Liver (tissue), 9 donors: ENCODE measurements around the gene BRI3BP. TPM values are rescaled to one million over a fixed set of nuclear protein-coding genes. Genes with fewer than 3 reads are reported as not detected.

Experiments
- DNase-seq: peaks from one replicate; pipeline ENCODE4 v3.0.0-alpha.2; 2017; ENCODE audit warnings: low spot score
- H3K27ac ChIP-seq, 2 donors: one replicate each; pipeline ENCODE4 v1.7.0; 2013; ENCODE audit warnings: inconsistent platforms in 2 of 2, low read length in 2 of 2, control low read depth in 1 of 2, low read depth in 1 of 2, mild to moderate bottlenecking in 1 of 2
- H3K27me3 ChIP-seq, 4 donors: one replicate each; pipeline versions ENCODE4 v1.6.1 to v1.7.0; 2013; ENCODE audit warnings: low read length in 3 of 4, inconsistent platforms in 1 of 4, mild to moderate bottlenecking in 1 of 4, moderate library complexity in 1 of 4; ENCODE audit not compliant: control insufficient read depth in 4 of 4, insufficient read depth in 4 of 4
- H3K36me3 ChIP-seq, 4 donors: one replicate each; pipeline versions ENCODE4 v1.6.1 to v1.7.0; 2013; ENCODE audit warnings: low read length in 3 of 4, mild to moderate bottlenecking in 3 of 4, low read depth in 1 of 4, moderate library complexity in 1 of 4; ENCODE audit not compliant: control insufficient read depth in 4 of 4, insufficient read depth in 3 of 4
- H3K4me1 ChIP-seq, 4 donors: one replicate each; pipeline versions ENCODE4 v1.6.1 to v1.7.0; 2013; ENCODE audit warnings: low read length in 3 of 4, mild to moderate bottlenecking in 3 of 4, moderate library complexity in 1 of 4; ENCODE audit not compliant: control insufficient read depth in 4 of 4, insufficient read depth in 4 of 4
- H3K4me3 ChIP-seq, 3 donors: one replicate each; pipeline versions ENCODE4 v1.6.1 to v1.7.0; 2013; ENCODE audit warnings: low read length in 3 of 3, control low read depth in 1 of 3, low read depth in 1 of 3, mild to moderate bottlenecking in 1 of 3
- H3K9ac ChIP-seq, 2 donors: one replicate each; pipeline ENCODE4 v1.7.0; 2013; ENCODE audit warnings: low read length in 2 of 2, mild to moderate bottlenecking in 2 of 2, moderate library complexity in 2 of 2, control low read depth in 1 of 2, low read depth in 1 of 2
- H3K9me3 ChIP-seq, 4 donors: one replicate each; pipeline versions ENCODE4 v1.6.1 to v1.7.0; 2013; ENCODE audit warnings: low read length in 3 of 4; ENCODE audit not compliant: control insufficient read depth in 4 of 4
- ATF3 ChIP-seq: IDR thresholded peaks from 2 replicates; pipeline ENCODE4 v1.6.1; 2016; ENCODE audit warnings: antibody characterized with exemption
- EGR1 ChIP-seq, 2 donors: IDR thresholded peaks; 2 replicates each; pipeline ENCODE4 v1.6.1; 2016 to 2018; ENCODE audit warnings: antibody characterized with exemption in 2 of 2, low read depth in 2 of 2
- FOXA1 ChIP-seq: IDR thresholded peaks from 2 replicates; pipeline ENCODE4 v1.6.1; 2016; ENCODE audit warnings: antibody characterized with exemption
- FOXA2 ChIP-seq: IDR thresholded peaks from 2 replicates; pipeline ENCODE4 v1.6.1; 2016; ENCODE audit warnings: antibody characterized with exemption
- GABPA ChIP-seq, 2 donors: IDR thresholded peaks in 1 of 2; conservative IDR thresholded peaks in 1 of 2; 2 replicates each; pipeline ENCODE4 v1.6.1; 2016; ENCODE audit warnings: antibody characterized with exemption in 2 of 2, mild to moderate bottlenecking in 1 of 2, moderate library complexity in 1 of 2
- HNF4G ChIP-seq: IDR thresholded peaks from 2 replicates; pipeline ENCODE4 v1.6.1; 2016; ENCODE audit warnings: antibody characterized with exemption
- MAX ChIP-seq: IDR thresholded peaks from 2 replicates; pipeline ENCODE4 v1.6.1; 2016; ENCODE audit warnings: antibody characterized with exemption
- NR2F2 ChIP-seq: IDR thresholded peaks from 2 replicates; pipeline ENCODE4 v1.6.1; 2016; ENCODE audit warnings: antibody characterized with exemption
- RAD21 ChIP-seq, 2 donors: IDR thresholded peaks; 2 replicates each; pipeline ENCODE4 v1.6.1; 2016; ENCODE audit warnings: antibody characterized with exemption in 2 of 2, mild to moderate bottlenecking in 2 of 2
- REST ChIP-seq: IDR thresholded peaks from 2 replicates; pipeline ENCODE4 v1.6.1; 2016; ENCODE audit warnings: antibody characterized with exemption, mild to moderate bottlenecking
- SP1 ChIP-seq: IDR thresholded peaks from 2 replicates; pipeline ENCODE4 v1.6.1; 2018; ENCODE audit warnings: antibody characterized with exemption, mild to moderate bottlenecking
- TAF1 ChIP-seq: conservative IDR thresholded peaks from 2 replicates; pipeline ENCODE4 v1.6.1; 2016; ENCODE audit warnings: antibody characterized with exemption, mild to moderate bottlenecking
- YY1 ChIP-seq: IDR thresholded peaks from 2 replicates; pipeline ENCODE4 v1.6.1; 2016; ENCODE audit warnings: antibody characterized with exemption, mild to moderate bottlenecking
- ZBTB33 ChIP-seq: IDR thresholded peaks from 2 replicates; pipeline ENCODE4 v1.6.1; 2016; ENCODE audit warnings: antibody characterized with exemption
- whole genome bisulfite sequencing: extraction: QIAGEN DNeasy Blood & Tissue Kit; methylation state at CpG from one replicate; pipeline ENCODE4 v1.1.7; 2013; 5-methylcytosine and 5-hydroxymethylcytosine counted together
- polyA plus RNA-seq, 2 donors: library from polyadenylated mRNA; stranded (reverse) in 1 of 2; unstranded in 1 of 2; fragments of 200-250 nt in 1 of 2; fragments of >200 nt in 1 of 2; fragmentation: Nextera tagmentation in 1 of 2; extraction: Ambion mirVana in 1 of 2; gene quantifications; one replicate each; pipeline versions ENCODE4 v1.2.1 to v1.2.3, GENCODE V29; 2013 to 2015
- total RNA-seq, 2 donors: library from RNA; depleted of rRNA; stranded (reverse); fragments of >200 nt; gene quantifications; one replicate each; pipeline ENCODE4 v1.2.3, GENCODE V29; 2014
- donor health status: healthy.
- donor health status: healthy.
- donor health status: healthy.
- donor health status: healthy.
- donor health status: healthy.

Gene BRI3BP
- total and polyA plus RNA-seq, 4 donors, result 2.4 to 15.3 (median 4.7) TPM

- TF ChIP-seq ATF3, result no peak
- no peak for TF ChIP-seq FOXA2
- TF ChIP-seq MAX, result no peak
- TF ChIP-seq REST, result no peak
- TF ChIP-seq HNF4G, result no peak
- no peak for TF ChIP-seq YY1
- TF ChIP-seq GABPA (IDR thresholded peaks at IDR 0.05 in 1 of 2, conservative IDR thresholded peaks at IDR 0.05 in 1 of 2), result no peak
- TF ChIP-seq EGR1 (IDR thresholded peaks at IDR 0.05; ENCODE audit: low read depth in 2 of 2), result no peak
- TF ChIP-seq RAD21 (IDR thresholded peaks at IDR 0.05), result no peak
- no peak for TF ChIP-seq ZBTB33
- no peak for TF ChIP-seq FOXA1
- peaks cover 2 to 13% (median 8%) of the 10 kb centered on the region in 4 donors for H3K36me3 ChIP-seq
- H3K4me1 ChIP-seq, result no peaks in the 10 kb centered on the region
- H3K4me3 ChIP-seq, result no peak overlapping the region
- DNase-seq, result no peak
- H3K27ac ChIP-seq, result no peak overlapping the region
- H3K9me3 ChIP-seq, result no peaks in the 10 kb centered on the region
- H3K9ac ChIP-seq, result no peak overlapping the region
- no peaks in the 10 kb centered on the region for H3K27me3 ChIP-seq
- WGBS, result 97% methylated on average over 9 of the region's 9 CpGs
Observed at GRCh38 chr12:125017801-125018200, 24.4 kb downstream of the BRI3BP start.

- no peaks in the 10 kb centered on the region for H3K27me3 ChIP-seq
- no peak overlapping the region for H3K4me3 ChIP-seq
- no peak for DNase-seq
- H3K9ac ChIP-seq, result no peak overlapping the region
- TF ChIP-seq NR2F2, result no peak
- no peak for TF ChIP-seq YY1
- no peak for TF ChIP-seq FOXA2
- TF ChIP-seq ZBTB33, result no peak
- TF ChIP-seq ATF3, result no peak
- TF ChIP-seq MAX, result no peak
- no peak for TF ChIP-seq SP1
- TF ChIP-seq EGR1 (IDR thresholded peaks at IDR 0.05; ENCODE audit: low read depth in 2 of 2), result no peak
- no peak for TF ChIP-seq TAF1
- no peak overlapping the region for H3K27ac ChIP-seq
- 98% methylated on average over 11 of the region's 11 CpGs for WGBS
- H3K9me3 ChIP-seq, result no peaks in the 10 kb centered on the region
- H3K36me3 ChIP-seq, result peaks cover 2 to 9% (median 6%) of the 10 kb centered on the region in 4 donors
- H3K4me1 ChIP-seq, result no peaks in the 10 kb centered on the region
Observed at GRCh38 chr12:125018356-125018755, 24.9 kb downstream of the BRI3BP start.
